DND-41 (cell line): ENCODE results near the gene COL23A1.

Experiments
- EZH2 ChIP-seq: IDR thresholded peaks from 3 replicates; pipeline ENCODE4 v1.6.1; 2012; ENCODE audit warnings: borderline replicate concordance, low read depth, mild to moderate bottlenecking, moderate library complexity, low read length, inconsistent platforms; ENCODE audit not compliant: severe bottlenecking
- TF ChIP-seq, protein P1 (sequence below): IDR thresholded peaks from 2 replicates; pipeline ENCODE4 v1.5.1; 2012; ENCODE audit warnings: borderline replicate concordance, low read length, moderate library complexity, mild to moderate bottlenecking; ENCODE audit not compliant: poor library complexity, severe bottlenecking; ENCODE audit errors: extremely low read depth

GRCh38 chr5:178357678-178358077 lies 232.5 kb downstream of the COL23A1 start:
- no peak for TF ChIP-seq EZH2
- TF ChIP-seq, protein P1, sequence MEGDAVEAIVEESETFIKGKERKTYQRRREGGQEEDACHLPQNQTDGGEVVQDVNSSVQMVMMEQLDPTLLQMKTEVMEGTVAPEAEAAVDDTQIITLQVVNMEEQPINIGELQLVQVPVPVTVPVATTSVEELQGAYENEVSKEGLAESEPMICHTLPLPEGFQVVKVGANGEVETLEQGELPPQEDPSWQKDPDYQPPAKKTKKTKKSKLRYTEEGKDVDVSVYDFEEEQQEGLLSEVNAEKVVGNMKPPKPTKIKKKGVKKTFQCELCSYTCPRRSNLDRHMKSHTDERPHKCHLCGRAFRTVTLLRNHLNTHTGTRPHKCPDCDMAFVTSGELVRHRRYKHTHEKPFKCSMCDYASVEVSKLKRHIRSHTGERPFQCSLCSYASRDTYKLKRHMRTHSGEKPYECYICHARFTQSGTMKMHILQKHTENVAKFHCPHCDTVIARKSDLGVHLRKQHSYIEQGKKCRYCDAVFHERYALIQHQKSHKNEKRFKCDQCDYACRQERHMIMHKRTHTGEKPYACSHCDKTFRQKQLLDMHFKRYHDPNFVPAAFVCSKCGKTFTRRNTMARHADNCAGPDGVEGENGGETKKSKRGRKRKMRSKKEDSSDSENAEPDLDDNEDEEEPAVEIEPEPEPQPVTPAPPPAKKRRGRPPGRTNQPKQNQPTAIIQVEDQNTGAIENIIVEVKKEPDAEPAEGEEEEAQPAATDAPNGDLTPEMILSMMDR = no peak
